ENCODE measurements around the gene TRPV4. TPM values are rescaled to one million over a fixed set of nuclear protein-coding genes. Genes with fewer than 3 reads are reported as not detected.
A peak's percentile ranks its signal among the peaks of the same experiment; 100 is the strongest.

The TRPV4 gene
- total RNA-seq, 8 experiments from 2014 or later: 0.05 to 4.2 (median 0.85) TPM; not detected in 1

DNA sequence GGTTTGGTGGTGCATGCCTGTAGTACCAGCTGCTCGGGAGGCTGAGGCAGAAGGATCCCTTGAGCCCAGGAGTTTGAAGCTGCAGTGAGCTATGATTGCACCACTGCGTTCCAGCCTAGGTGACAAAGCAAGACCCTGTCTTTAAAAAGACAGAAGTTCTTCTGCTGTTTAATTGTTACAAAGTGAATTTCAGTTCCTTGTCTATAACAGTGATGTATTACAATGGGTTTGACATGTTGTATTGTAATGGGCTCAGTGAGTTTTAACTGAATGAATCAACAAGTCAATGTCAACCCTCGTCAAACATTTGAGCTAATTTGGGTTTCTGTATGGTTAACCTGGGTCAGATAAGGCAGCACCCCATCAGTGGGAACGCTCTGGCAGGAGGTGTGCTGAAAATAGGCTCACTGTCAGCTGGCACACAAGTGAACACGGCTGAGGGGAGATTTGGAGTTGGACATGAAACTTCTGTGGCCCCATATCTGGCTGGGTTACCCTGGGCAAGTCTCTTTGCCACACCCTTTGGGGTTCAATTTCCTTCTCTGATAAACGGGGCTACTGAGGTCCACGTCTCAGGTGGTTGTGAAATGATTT is 14.0 kb upstream of the TRPV4 start:
- no peak overlapping the region for H3K4me3 ChIP-seq
- WGBS, 10 experiments: 0 to 83% (median 48%) methylated on average over 1 to 5 of the region's 7 CpGs; no CpG with 5 or more reads in 1 of the 10 experiments
- no peaks in the 10 kb centered on the region for H3K4me1 ChIP-seq (replicated peaks in 1 of 2)
- ATAC-seq (replicated peaks in 6 of 8): no peak
- H3K27ac ChIP-seq: no peak overlapping the region
- in situ Hi-C loops (cut with MboI; ENCODE audit: low pct_unique_long_range_greater_than_20kb in 2 of 9, low sequenced_read_pairs in 9 of 9, unreplicated experiment in 9 of 9): no loop called here

DNA sequence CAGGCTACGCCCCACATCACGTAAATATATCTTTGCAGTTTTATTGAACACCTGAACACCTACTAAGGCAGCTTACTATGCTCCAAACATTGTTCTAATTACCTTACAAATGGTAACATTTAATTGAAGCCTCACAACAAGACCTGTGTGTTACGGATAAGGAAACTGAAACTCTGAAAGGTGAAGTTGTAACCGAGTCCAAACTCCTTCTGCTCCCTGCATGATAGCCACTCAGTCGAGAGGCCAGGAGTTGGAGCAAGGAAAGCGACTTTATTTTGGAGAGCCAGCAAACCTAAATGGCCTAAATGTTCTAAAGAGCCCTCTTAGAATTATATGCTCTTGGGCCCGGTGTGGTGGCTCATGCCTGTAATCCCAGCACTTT is 12.6 kb upstream of the TRPV4 start:
- in situ Hi-C loops (cut with MboI; ENCODE audit: low pct_unique_long_range_greater_than_20kb in 2 of 9, low sequenced_read_pairs in 9 of 9, unreplicated experiment in 9 of 9): no loop called here
- Histone ChIP-seq H3K4me3 (peak overlapping the region in 1 of 5 donors; percentile 23), H3K4me1 (replicated peaks in 1 of 2) (no peaks in the 10 kb centered on the region), H3K27ac (no peak overlapping the region)
- ATAC-seq (replicated peaks in 6 of 8): no peak
- WGBS, 10 experiments: 67 to 100% (median 88%) methylated on average over 1 to 6 of the region's 7 CpGs; no CpG with 5 or more reads in 2 of the 10 experiments

DNA sequence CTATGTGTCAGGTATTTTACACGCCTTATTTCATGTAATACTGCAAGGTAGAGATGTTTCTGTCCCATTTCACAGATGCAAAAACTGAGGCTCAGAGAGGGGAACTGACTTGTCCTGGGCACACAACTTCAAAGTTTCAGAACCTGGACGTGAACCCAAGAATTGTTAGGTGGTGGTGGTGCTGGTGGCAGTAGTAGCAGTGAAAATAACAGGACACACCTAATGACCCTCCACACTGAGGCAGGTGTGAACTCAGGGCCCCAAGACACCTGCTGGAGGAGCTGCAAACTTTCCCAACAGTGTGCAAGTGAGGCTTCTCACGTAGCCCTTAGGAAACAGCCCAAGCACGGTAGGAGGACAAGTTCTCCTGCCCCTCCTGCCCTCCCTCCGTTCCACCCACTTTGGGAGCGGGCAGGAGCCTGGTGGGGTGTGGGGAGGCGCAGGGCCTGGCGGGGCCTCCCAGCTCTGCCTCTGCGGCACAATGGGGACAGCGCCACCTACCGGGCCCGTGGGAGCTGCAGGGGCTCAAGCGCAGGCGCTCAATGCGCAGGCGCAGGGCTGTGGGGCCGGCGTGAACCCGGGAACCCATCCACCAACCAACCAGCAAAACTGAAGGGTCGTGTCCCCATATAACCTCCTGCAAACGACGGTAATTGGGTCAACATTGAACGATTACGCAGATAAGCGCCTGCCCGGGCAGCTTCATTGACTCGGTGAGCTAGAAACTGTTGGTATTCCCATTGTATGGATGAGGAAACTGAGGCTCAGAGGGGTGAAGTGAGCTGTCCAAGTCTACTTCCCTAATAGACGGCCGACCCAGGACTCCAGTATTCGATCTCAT is 12.0 kb upstream of the TRPV4 start:
- 13 to 80% (median 40%) methylated on average over 1 to 26 of the region's 30 CpGs; no CpG with 5 or more reads in 1 of the 10 experiments for WGBS, 10 experiments
- peak overlapping the region in 2 of 5 donors; percentile 14 to 23 for H3K4me3 ChIP-seq
- no peak overlapping the region for H3K27ac ChIP-seq
- H3K4me1 ChIP-seq (replicated peaks in 1 of 2): no peaks in the 10 kb centered on the region
- in situ Hi-C loops (cut with MboI; ENCODE audit: low pct_unique_long_range_greater_than_20kb in 2 of 9, low sequenced_read_pairs in 9 of 9, unreplicated experiment in 9 of 9): no loop called here
- ATAC-seq (replicated peaks in 6 of 8): peak; percentile 87 to 98 (median 90)

DNA sequence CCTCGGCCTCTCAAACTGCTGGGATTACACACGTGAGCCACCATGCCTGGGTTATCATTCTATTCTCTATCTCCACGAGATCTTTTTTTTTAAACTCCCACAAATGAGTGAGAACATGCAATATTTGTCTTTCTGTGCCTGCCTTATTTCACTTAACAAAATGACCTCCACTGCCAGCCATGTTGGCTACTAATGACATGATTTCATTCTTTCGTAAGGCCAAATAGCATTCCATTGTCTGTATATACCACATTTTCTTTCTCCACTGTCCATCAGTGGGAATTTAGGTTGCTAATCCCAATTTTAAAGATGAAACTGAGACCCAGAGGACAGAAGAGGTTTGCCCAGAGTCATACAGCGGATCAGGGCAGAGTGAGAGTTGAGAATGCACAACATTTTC is 10.9 kb upstream of the TRPV4 start:
- 62 to 100% (median 81%) methylated on average over 1 to 5 of the region's 5 CpGs; no CpG with 5 or more reads in 2 of the 10 experiments for WGBS, 10 experiments
- ATAC-seq (replicated peaks in 6 of 8): no peak

DNA sequence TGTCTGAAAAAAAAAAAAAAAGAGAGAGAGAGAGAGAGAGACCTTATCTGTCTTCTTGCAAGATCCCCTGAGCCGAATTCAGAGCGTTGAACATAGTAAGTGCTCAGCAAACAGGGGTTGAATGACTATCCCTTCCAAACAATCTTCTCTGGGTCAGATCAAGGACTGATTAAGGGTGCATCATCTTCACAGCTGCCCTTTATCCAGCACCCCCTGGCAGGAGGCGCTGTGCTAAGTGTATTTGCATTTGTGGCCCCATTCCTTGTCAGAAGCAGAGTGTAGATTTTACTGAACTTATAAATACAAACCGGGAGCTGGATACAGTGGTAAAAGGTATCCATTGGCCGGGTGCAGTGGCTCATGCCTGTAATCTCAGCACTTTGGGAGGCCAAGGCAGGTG is 8.8 kb upstream of the TRPV4 start:
- WGBS, 10 experiments: 74 to 100% (median 83%) methylated on average over 1 to 4 of the region's 5 CpGs; no CpG with 5 or more reads in 4 of the 10 experiments
- no peak overlapping the region for H3K27ac ChIP-seq
- in situ Hi-C loops (cut with MboI; ENCODE audit: low pct_unique_long_range_greater_than_20kb in 2 of 9, low sequenced_read_pairs in 9 of 9, unreplicated experiment in 9 of 9): no loop called here
- H3K4me3 ChIP-seq: no peak overlapping the region
- no peak for ATAC-seq (replicated peaks in 6 of 8)
- H3K4me1 ChIP-seq (replicated peaks in 1 of 2): no peaks in the 10 kb centered on the region

More for the DNA sequence above, 10.9 kb upstream of the TRPV4 start:
- H3K4me1 ChIP-seq (replicated peaks in 1 of 2): no peaks in the 10 kb centered on the region
- no peak overlapping the region for H3K4me3 ChIP-seq
- H3K27ac ChIP-seq: no peak overlapping the region
- in situ Hi-C loops (cut with MboI; ENCODE audit: low pct_unique_long_range_greater_than_20kb in 2 of 9, low sequenced_read_pairs in 9 of 9, unreplicated experiment in 9 of 9): no loop called here

DNA sequence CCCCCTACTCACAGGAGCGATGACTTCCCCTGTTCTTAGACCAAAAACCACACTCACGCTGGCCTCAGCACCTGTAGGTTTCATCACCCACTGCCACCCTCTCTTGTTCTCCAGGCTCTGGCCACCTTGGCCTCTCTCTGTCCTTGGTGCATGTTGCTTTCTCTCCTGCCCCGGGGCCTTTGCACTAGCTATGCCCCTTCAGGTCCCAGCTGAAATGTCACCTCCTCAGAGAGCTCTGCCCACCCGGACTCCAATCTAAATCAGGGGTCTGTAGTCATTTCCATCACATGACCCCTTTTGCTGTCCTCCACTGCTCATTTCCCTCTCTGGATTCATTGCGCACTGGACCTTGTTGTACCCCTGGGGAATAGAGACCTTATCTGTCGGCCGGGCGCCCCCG is 8.2 kb upstream of the TRPV4 start:
- H3K4me3 ChIP-seq: no peak overlapping the region
- H3K4me1 ChIP-seq (replicated peaks in 1 of 2): no peaks in the 10 kb centered on the region
- 20 to 100% (median 88%) methylated on average over 1 to 5 of the region's 9 CpGs; no CpG with 5 or more reads in 2 of the 10 experiments for WGBS, 10 experiments
- H3K27ac ChIP-seq: no peak overlapping the region
- ATAC-seq (replicated peaks in 6 of 8): no peak
- in situ Hi-C loops (cut with MboI; ENCODE audit: low pct_unique_long_range_greater_than_20kb in 2 of 9, low sequenced_read_pairs in 9 of 9, unreplicated experiment in 9 of 9): no loop called here

DNA sequence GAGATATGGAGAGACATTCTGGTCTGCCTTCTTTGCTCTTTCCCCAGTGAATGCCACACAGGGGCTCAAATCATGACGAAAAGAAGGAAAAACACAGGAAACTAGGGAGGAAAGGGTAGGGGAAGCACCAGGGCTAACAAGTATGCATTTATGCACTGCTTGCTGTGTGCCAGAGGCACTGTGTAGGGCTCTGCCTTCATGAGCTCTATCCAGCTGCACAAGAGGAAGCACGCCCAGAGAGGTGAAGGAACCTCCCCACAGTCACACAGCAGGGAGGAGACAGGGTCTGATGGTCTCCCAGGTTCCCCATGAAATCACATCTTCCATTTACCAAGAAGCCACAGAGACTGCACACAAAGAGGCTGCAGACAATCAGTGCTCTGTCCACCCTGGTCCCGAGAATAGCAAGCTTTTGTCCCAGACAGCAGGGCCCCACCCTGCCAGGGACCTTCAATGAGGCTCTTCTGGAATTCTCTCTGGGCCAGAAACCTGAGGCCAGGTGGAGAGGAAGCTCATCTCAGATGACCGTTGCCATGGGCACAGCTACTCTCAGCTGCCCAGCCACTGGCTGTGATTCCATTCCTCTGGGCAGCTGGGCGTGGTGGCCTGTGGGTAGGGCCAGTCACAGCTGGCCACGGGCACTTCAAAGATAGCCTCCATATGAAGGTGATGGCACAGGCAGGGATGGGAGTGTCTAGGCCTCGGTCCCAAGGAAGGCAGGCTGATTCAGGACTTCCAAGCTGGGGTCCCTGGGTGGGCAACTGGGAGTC is 7.3 kb upstream of the TRPV4 start:
- WGBS, 10 experiments: 67 to 76% (median 70%) methylated on average over 1 to 6 of the region's 7 CpGs; no CpG with 5 or more reads in 7 of the 10 experiments
- H3K4me3 ChIP-seq: no peak overlapping the region
- no peaks in the 10 kb centered on the region for H3K4me1 ChIP-seq (replicated peaks in 1 of 2)
- no peak overlapping the region for H3K27ac ChIP-seq
- peak in 6 of 8 experiments; percentile 6 to 52 (median 44) for ATAC-seq (replicated peaks in 6 of 8)
- in situ Hi-C loops (cut with MboI; ENCODE audit: low pct_unique_long_range_greater_than_20kb in 2 of 9, low sequenced_read_pairs in 9 of 9, unreplicated experiment in 9 of 9): no loop called here

DNA sequence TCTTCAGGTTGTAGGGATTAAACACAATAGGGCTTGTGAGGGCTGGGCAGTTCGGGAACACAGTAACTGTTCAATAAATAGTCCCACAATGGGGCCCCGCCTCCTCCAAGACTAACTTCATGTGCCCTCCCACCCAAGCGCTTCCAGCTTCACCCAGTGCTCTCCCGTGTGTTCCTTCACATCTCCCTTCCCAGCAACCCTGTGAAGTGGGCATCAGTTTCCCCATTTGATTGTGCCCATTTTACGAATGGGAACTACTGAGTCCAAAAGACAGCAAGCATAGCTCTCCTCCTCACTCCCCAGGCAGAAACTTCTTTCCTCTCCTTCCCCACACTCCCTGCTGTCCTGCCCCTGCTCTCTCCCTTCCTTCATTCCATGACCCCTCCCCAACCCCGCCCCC is 6.2 kb upstream of the TRPV4 start:
- no peak overlapping the region for H3K27ac ChIP-seq
- in situ Hi-C loops (cut with MboI; ENCODE audit: low pct_unique_long_range_greater_than_20kb in 2 of 9, low sequenced_read_pairs in 9 of 9, unreplicated experiment in 9 of 9): no loop called here
- 100% methylated on average over 1 of the region's 6 CpGs; no CpG with 5 or more reads in 9 of the 10 experiments for WGBS, 10 experiments
- no peaks in the 10 kb centered on the region for H3K4me1 ChIP-seq (replicated peaks in 1 of 2)
- no peak for ATAC-seq (replicated peaks in 6 of 8)
- no peak overlapping the region for H3K4me3 ChIP-seq

DNA sequence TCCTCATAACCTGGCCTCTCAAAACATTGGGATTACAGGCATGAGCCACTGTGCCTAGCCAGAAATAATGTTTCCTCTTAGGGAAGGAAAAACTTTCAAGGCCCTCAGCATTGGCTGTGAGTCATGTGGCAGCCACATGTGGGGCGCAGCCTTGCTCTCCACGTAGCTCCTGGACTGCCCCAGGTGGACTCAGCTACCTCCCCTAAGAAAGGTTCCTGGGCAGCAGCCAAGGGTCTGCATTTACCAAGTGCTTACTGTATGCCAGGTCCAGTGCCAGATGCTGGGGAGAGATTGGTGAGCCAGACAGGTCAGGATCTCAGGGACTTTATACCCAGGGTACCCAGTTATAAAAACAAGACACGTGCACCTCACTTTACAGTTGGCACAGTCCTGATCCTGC is 3.7 kb upstream of the TRPV4 start:
- peak in 1 of 8 experiments; percentile 8 for ATAC-seq (replicated peaks in 6 of 8)
- no peak overlapping the region for H3K4me3 ChIP-seq
- no peak overlapping the region for H3K27ac ChIP-seq
- in situ Hi-C loops (cut with MboI; ENCODE audit: low pct_unique_long_range_greater_than_20kb in 2 of 9, low sequenced_read_pairs in 9 of 9, unreplicated experiment in 9 of 9): no loop called here
- H3K4me1 ChIP-seq (replicated peaks in 1 of 2): no peaks in the 10 kb centered on the region
- 50 to 63% methylated on average over 1 to 2 of the region's 3 CpGs; no CpG with 5 or more reads in 8 of the 10 experiments for WGBS, 10 experiments

DNA sequence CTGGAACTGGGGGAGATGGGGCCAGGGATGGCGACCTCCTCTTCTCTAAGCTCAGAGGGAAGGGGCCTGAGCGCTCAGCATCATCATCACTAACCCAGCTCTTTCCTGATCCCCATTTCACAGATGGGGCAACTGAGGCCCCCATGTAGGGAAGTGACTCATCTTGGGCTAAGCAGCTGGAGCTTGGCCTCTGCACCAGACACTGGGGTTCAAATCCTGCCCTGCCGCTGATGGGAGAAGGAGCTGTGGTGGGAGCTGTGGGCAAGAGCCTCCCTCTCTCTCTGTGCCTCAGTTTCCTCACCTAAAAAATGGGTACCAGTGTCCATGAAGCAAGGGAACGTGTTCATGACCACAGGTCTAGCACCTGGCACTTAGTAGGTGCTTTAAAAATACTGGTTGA is 2.6 kb upstream of the TRPV4 start:
- ATAC-seq (replicated peaks in 6 of 8): no peak
- H3K27ac ChIP-seq: no peak overlapping the region
- in situ Hi-C loops (cut with MboI; ENCODE audit: low pct_unique_long_range_greater_than_20kb in 2 of 9, low sequenced_read_pairs in 9 of 9, unreplicated experiment in 9 of 9): no loop called here
- no peak overlapping the region for H3K4me3 ChIP-seq
- no peaks in the 10 kb centered on the region for H3K4me1 ChIP-seq (replicated peaks in 1 of 2)
- WGBS, 10 experiments: 0 to 100% (median 88%) methylated on average over 1 to 3 of the region's 4 CpGs; no CpG with 5 or more reads in 5 of the 10 experiments

DNA sequence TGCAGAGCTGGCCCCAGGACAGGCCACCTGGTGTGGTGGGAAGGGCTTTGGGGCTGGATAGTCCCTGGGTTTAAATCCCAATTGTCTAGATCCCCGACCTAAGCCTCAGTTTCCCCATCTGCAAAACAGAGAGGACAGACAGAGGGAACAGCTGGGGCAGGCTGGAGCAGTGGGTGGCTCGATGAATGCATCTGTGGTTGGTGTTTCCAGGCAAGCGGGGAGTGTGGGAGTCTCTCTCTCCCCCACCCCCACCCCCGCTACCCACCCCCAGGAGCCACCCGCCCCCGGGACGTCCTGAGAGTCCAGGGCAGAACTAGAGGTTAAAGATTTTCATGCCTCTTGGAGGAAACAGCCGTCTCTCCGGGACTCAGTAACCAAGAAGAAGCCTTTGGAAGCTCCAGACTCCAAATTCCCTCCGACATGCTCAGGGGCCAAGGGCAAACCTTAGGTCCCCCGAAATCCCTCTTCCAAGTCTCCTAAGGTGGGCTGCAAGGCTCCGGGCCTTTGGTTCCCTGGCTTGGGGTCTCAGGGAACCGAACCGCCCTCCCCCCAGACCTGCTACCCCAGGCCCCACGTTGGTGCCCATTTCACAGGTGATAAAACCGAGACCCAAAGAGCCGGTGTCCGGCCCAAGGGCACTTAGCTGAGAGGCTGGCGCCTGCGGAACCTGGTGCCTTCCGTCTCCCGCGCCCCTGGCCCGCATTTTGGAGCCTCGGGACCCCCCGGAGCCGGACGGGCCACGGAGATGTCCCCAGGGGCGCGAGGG is 474 bp downstream of the TRPV4 start:
- ATAC-seq (replicated peaks in 6 of 8): no peak
- in situ Hi-C loops (cut with MboI; ENCODE audit: low pct_unique_long_range_greater_than_20kb in 2 of 9, low sequenced_read_pairs in 9 of 9, unreplicated experiment in 9 of 9): no loop called here
- Histone ChIP-seq H3K27ac (no peak overlapping the region), H3K4me1 (replicated peaks in 1 of 2) (no peaks in the 10 kb centered on the region), H3K4me3 (no peak overlapping the region)
- WGBS, 10 experiments: 0 to 51% (median 50%) methylated on average over 2 to 4 of the region's 31 CpGs; no CpG with 5 or more reads in 7 of the 10 experiments

DNA sequence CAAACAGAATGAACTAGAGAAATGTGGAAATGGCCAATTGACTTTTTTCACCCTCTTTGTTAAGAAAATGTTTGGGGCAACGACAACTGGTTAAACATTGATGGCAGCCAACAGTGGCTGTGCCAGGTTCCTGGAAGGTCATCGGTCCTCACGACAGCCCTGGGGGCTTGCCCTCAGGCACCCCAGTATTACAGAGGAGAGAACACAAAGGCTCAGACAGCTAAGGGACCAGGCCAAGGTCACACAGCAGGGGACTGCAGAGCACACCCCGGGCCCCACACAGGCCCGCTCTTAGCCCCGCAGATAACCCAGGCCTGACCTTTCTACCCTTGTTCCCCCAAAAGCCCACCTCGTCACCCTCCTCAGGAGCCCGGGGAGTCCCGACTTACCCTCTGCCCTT is 1.3 kb downstream of the TRPV4 start:
- Histone ChIP-seq H3K4me3 (no peak overlapping the region), H3K4me1 (replicated peaks in 1 of 2) (no peaks in the 10 kb centered on the region), H3K27ac (no peak overlapping the region)
- in situ Hi-C loops (cut with MboI; ENCODE audit: low pct_unique_long_range_greater_than_20kb in 2 of 9, low sequenced_read_pairs in 9 of 9, unreplicated experiment in 9 of 9): no loop called here
- ATAC-seq (replicated peaks in 6 of 8): no peak
- WGBS, 10 experiments: 48 to 96% (median 71%) methylated on average over 1 to 5 of the region's 9 CpGs; no CpG with 5 or more reads in 4 of the 10 experiments
